A549 (cell line): ENCODE measurements around the gene THADA. TPM values are rescaled to one million over a fixed set of nuclear protein-coding genes. Genes with fewer than 3 reads are reported as not detected.

Experiments used
- ATAC-seq, 2 experiments: fragments of 200-7000 bp in 1 of 2; fragments of >200 bp in 1 of 2; cut with Nextera tagmentation in 1 of 2; cut with Tn5 transposase in 1 of 2; 3 replicates each; pipeline versions ENCODE4 v1.8.0 to v1.9.1; 2018 to 2020; ENCODE audit warnings: mild to moderate bottlenecking in 1 of 2, moderate library complexity in 1 of 2
- CTCF ChIA-PET: fragments of 300-600 bp; sonication (Branson Sonifier 250); formaldehyde crosslinking; extraction: SDS; loops from one replicate; lab custom pipeline; 2021; ENCODE audit warnings: antibody characterized with exemption, inconsistent platforms; lab: Yijun Ruan, JAX
- POLR2A ChIA-PET: fragments of 350-600 bp; formaldehyde crosslinking; extraction: SDS; loops from one replicate; lab custom pipeline; 2021; ENCODE audit warnings: antibody characterized with exemption, inconsistent platforms; lab: Yijun Ruan, JAX
- DNase-seq, 2 experiments: peaks; one replicate each; pipeline versions ENCODE4 v3.0.0 to v3.0.0-alpha.2; 2011 to 2016; ENCODE audit warnings: low read depth in 1 of 2, low spot score in 1 of 2
- FAIRE-seq: peaks from 2 replicates; lab custom pipeline; 2011; peaks lifted over from hg19 to GRCh38; lab: Jason Lieb, UNC
- H3K27ac ChIP-seq, 2 experiments: fragments of >200 bp; sonication (Bioruptor Twin); formaldehyde crosslinking; 3 replicates each; pipeline ENCODE4 v1.5.1; 2016 to 2017
- H3K4me1 ChIP-seq: fragments of >200 bp; sonication (Bioruptor Twin); formaldehyde crosslinking; 3 replicates; pipeline ENCODE4 v1.6.1; 2016
- H3K4me2 ChIP-seq: fragments of >200 bp; sonication (Bioruptor Twin); formaldehyde crosslinking; 3 replicates; pipeline ENCODE4 v1.6.1; 2016
- H3K4me3 ChIP-seq: fragments of >200 bp; sonication (Bioruptor Twin); formaldehyde crosslinking; 3 replicates; pipeline ENCODE4 v1.5.1; 2016
- H3K9me3 ChIP-seq: fragments of >200 bp; sonication (Bioruptor Twin); formaldehyde crosslinking; 3 replicates; pipeline ENCODE4 v1.6.1; 2016
- CBX2 ChIP-seq: fragments of 200-600 bp; sonication (generic); IDR thresholded peaks from 2 replicates; pipeline ENCODE4 v1.6.1; 2016; ENCODE audit warnings: low read depth, mild to moderate bottlenecking, borderline replicate concordance
- CBX8 ChIP-seq: fragments of 200-600 bp; sonication (generic); IDR thresholded peaks from 2 replicates; pipeline ENCODE4 v1.6.1; 2016
- CEBPB ChIP-seq, 2 experiments: fragments of >200 bp in 1 of 2; sonication (Bioruptor Twin) in 1 of 2; formaldehyde crosslinking in 1 of 2; IDR thresholded peaks; 2 replicates each; pipeline ENCODE4 v1.6.1; 2012 to 2016
- CHD2 ChIP-seq: fragments of 150-350 bp; IDR thresholded peaks from 2 replicates; pipeline ENCODE4 v1.6.1; 2014; ENCODE audit warnings: low read length; ENCODE audit not compliant: partially characterized antibody
- FOSL2 ChIP-seq, 2 experiments: fragments of 450-650 bp in 1 of 2; fragments of >200 bp in 1 of 2; sonication (Bioruptor Twin) in 1 of 2; formaldehyde crosslinking; IDR thresholded peaks; 2 replicates each; pipeline versions ENCODE4 v1.5.0 to v1.6.1; 2016 to 2020; ENCODE audit warnings: mild to moderate bottlenecking in 1 of 2, moderate library complexity in 1 of 2
- FOXS1 ChIP-seq: fragments of 250-450 bp; sonication (Bioruptor Pico); IDR thresholded peaks from 2 replicates; pipeline ENCODE4 v1.5.0; 2020; ENCODE audit warnings: mild to moderate bottlenecking, moderate library complexity
- GATA3 ChIP-seq: IDR thresholded peaks from 2 replicates; pipeline ENCODE4 v1.6.1; 2012; ENCODE audit warnings: borderline replicate concordance
- HES2 ChIP-seq: fragments of >200 bp; sonication (Bioruptor Twin); formaldehyde crosslinking; IDR thresholded peaks from 2 replicates; pipeline ENCODE4 v1.6.1; 2016
- HEYL ChIP-seq: fragments of 250-450 bp; sonication (Bioruptor Pico); IDR thresholded peaks from 2 replicates; pipeline ENCODE4 v1.8.0; 2021; ENCODE audit warnings: mild to moderate bottlenecking, moderate library complexity
- HOXB5 ChIP-seq: fragments of 250-450 bp; sonication (Bioruptor Pico); IDR thresholded peaks from 2 replicates; pipeline ENCODE4 v1.5.0; 2020; ENCODE audit warnings: mild to moderate bottlenecking, moderate library complexity
- JUNB ChIP-seq: fragments of >200 bp; sonication (Bioruptor Twin); formaldehyde crosslinking; IDR thresholded peaks from 2 replicates; pipeline ENCODE4 v1.6.1; 2016
- KDM5A ChIP-seq: fragments of 200-600 bp; sonication (generic); IDR thresholded peaks from 2 replicates; pipeline ENCODE4 v1.6.1; 2016; ENCODE audit warnings: antibody characterized with exemption, mild to moderate bottlenecking
- MYC ChIP-seq: IDR thresholded peaks from 2 replicates; pipeline ENCODE4 v1.6.1; 2012; ENCODE audit warnings: mild to moderate bottlenecking, inconsistent platforms, low read length, improper control_type of control experiment, borderline replicate concordance
- NFE2L2 ChIP-seq: fragments of 150-350 bp; conservative IDR thresholded peaks from 2 replicates; pipeline ENCODE4 v1.6.1; 2014; ENCODE audit warnings: low read length
- NPAS2 ChIP-seq: fragments of 250-450 bp; sonication (Bioruptor Pico); IDR thresholded peaks from 2 replicates; pipeline ENCODE4 v1.8.0; 2022; ENCODE audit warnings: mild to moderate bottlenecking, moderate library complexity, borderline replicate concordance
- PHF8 ChIP-seq: fragments of 200-600 bp; sonication (generic); IDR thresholded peaks from 2 replicates; pipeline ENCODE4 v1.6.1; 2016; ENCODE audit warnings: low read depth, mild to moderate bottlenecking, antibody characterized with exemption, moderate library complexity, borderline replicate concordance
- POLR2A ChIP-seq: IDR thresholded peaks from 2 replicates; pipeline ENCODE4 v1.6.1; 2012; ENCODE audit warnings: mild to moderate bottlenecking, low read length
- RARB ChIP-seq: fragments of 250-450 bp; sonication (Bioruptor Pico); IDR thresholded peaks from 2 replicates; pipeline ENCODE4 v1.8.0; 2021; ENCODE audit warnings: mild to moderate bottlenecking, moderate library complexity
- RCOR1 ChIP-seq: fragments of 150-350 bp; IDR thresholded peaks from 2 replicates; pipeline ENCODE4 v1.6.1; 2014; ENCODE audit warnings: antibody characterized with exemption, low read length, low read depth
- REST ChIP-seq: fragments of 200-600 bp; sonication (generic); IDR thresholded peaks from 2 replicates; pipeline ENCODE4 v1.6.1; 2016; ENCODE audit warnings: antibody characterized with exemption, mild to moderate bottlenecking, moderate library complexity
- RFX5 ChIP-seq: fragments of 450-650 bp; IDR thresholded peaks from 2 replicates; pipeline ENCODE4 v1.7.1; 2014; ENCODE audit warnings: antibody characterized with exemption, mild to moderate bottlenecking, moderate library complexity
- SMC3 ChIP-seq: fragments of >200 bp; sonication (Bioruptor Twin); formaldehyde crosslinking; IDR thresholded peaks from 3 replicates; pipeline ENCODE4 v1.6.1; 2018; ENCODE audit warnings: inconsistent platforms
- TFCP2L1 ChIP-seq: fragments of 250-450 bp; sonication (Bioruptor Pico); IDR thresholded peaks from 2 replicates; pipeline ENCODE4 v1.5.0; 2021; ENCODE audit warnings: mild to moderate bottlenecking
- USF2 ChIP-seq: fragments of 450-650 bp; IDR thresholded peaks from 2 replicates; pipeline ENCODE4 v1.6.1; 2014; ENCODE audit warnings: antibody characterized with exemption
- ZFP36 ChIP-seq: fragments of 450-650 bp; IDR thresholded peaks from 2 replicates; pipeline ENCODE4 v1.6.1; 2014; ENCODE audit warnings: borderline replicate concordance; ENCODE audit not compliant: partially characterized antibody
- WGBS: methylation state at CpG from one replicate; pipeline ENCODE4 v1.1.6; 2017; ENCODE audit errors: missing lambda C conversion rate; 5-methylcytosine and 5-hydroxymethylcytosine counted together
- polyA plus RNA-seq, 4 experiments: library from polyadenylated mRNA; depleted of rRNA in 3 of 4; stranded (reverse); fragments of >200 nt; fragmentation: RNase III in 1 of 4; extraction: RNeasy Plus Mini Kit Qiagen cat#74134 plus additional on column Dnase treatment in 1 of 4; gene quantifications; 2 replicates in 3 of 4; 3 replicates in 1 of 4; pipeline ENCODE4 v1.2.3, GENCODE V29; 2011 to 2017

Gene THADA
- polyA plus RNA-seq, 2 of the 4 experiments (the other 2 are of a cell fraction) = 21.8 to 37.9 TPM

- no peak for TF ChIP-seq USF2
- TF ChIP-seq RCOR1 = no peak
- no peak for TF ChIP-seq NPAS2 (CRISPR knock-in tag)
- no peak for TF ChIP-seq CBX8
- TF ChIP-seq MYC = no peak
- TF ChIP-seq NFE2L2 = no peak
Observed at GRCh38 chr2:43402002-43402401, 193.8 kb downstream of the THADA start (continued).

GRCh38 chr2:43400508-43400907 lies 195.3 kb downstream of the THADA start:
- ATAC-seq = peak; percentile 44 to 71; a peak in 3 of 6 replicates
- H3K4me2 ChIP-seq = no peak overlapping the region
- peaks cover 11% of the 10 kb centered on the region for H3K4me1 ChIP-seq
- no peaks in the 10 kb centered on the region for H3K9me3 ChIP-seq
- H3K27ac ChIP-seq = no peak overlapping the region
- DNase-seq = peak in 1 of 2 experiments; percentile 16
- POLR2A ChIA-PET = no interaction called here
- CTCF ChIA-PET = no interaction called here
- TF ChIP-seq CHD2 (no peak), SMC3 (peak; percentile 10; the same call in 1 of the 3 replicates)
- no peak overlapping the region for H3K4me3 ChIP-seq
- 89% methylated on average over 3 of the region's 3 CpGs for WGBS
- no peak for FAIRE-seq

- no peak for DNase-seq
- CTCF ChIA-PET = no interaction called here
- POLR2A ChIA-PET = no interaction called here
Observed at GRCh38 chr2:43399515-43400264, 196.1 kb downstream of the THADA start.

GRCh38 chr2:43399098-43399497 lies 196.7 kb downstream of the THADA start:
- Histone ChIP-seq H3K4me1 (peaks cover 11% of the 10 kb centered on the region), H3K27ac (no peak overlapping the region), H3K9me3 (no peaks in the 10 kb centered on the region), H3K4me2 (no peak overlapping the region), H3K4me3 (no peak overlapping the region)
- ChIA-PET POLR2A (no interaction called here), CTCF (no interaction called here)
- no peak for ATAC-seq
- 93% methylated on average over 2 of the region's 2 CpGs for WGBS
- no peak for FAIRE-seq
- no peak for DNase-seq
- TF ChIP-seq RARB (no peak), NPAS2 (CRISPR knock-in tag) (no peak), CBX2 (no peak), FOXS1 (CRISPR knock-in tag) (no peak), HES2 (no peak), HEYL (CRISPR knock-in tag) (no peak), MYC (no peak), GATA3 (no peak), KDM5A (no peak), PHF8 (no peak), RFX5 (no peak), FOSL2 (IDR thresholded peaks at IDR 0.05) (no peak), FOSL2 (CRISPR knock-in tag; IDR thresholded peaks at IDR 0.05) (no peak), POLR2A (no peak), ZFP36 (no peak), CEBPB (IDR thresholded peaks at IDR 0.05) (no peak), TFCP2L1 (no peak), JUNB (no peak)

More at GRCh38 chr2:43399515-43400264, 196.1 kb downstream of the THADA start:
- H3K4me2 ChIP-seq = no peak overlapping the region
- H3K9me3 ChIP-seq = no peaks in the 10 kb centered on the region
- H3K4me3 ChIP-seq = no peak overlapping the region
- H3K4me1 ChIP-seq = peaks cover 11% of the 10 kb centered on the region
- no peak for TF ChIP-seq HOXB5 (CRISPR knock-in tag)
- TF ChIP-seq FOSL2 (IDR thresholded peaks at IDR 0.05) = no peak
- TF ChIP-seq FOSL2 (CRISPR knock-in tag; IDR thresholded peaks at IDR 0.05) = peak; percentile 16; the same call in 1 of the 2 replicates
- peak; percentile 63 for TF ChIP-seq REST
- 84% methylated on average over 4 of the region's 4 CpGs for WGBS
- H3K27ac ChIP-seq = no peak overlapping the region
- FAIRE-seq (no peak), ATAC-seq (no peak)
